GM12878 (cell line): ENCODE data around the gene ANGPTL4. TPM values are rescaled to one million over a fixed set of nuclear protein-coding genes. Genes with fewer than 3 reads are reported as not detected.
"Not testable (repeated sequence)": the region's sequence is repeated elsewhere in the genome, so short reads cannot be mapped to it uniquely, and the experiment has no call there.

ENCODE experiments used
- ATAC-seq: fragments of 200-7000 bp; cut with Tn5 transposase; 3 replicates; pipeline ENCODE4 v1.9.1; 2020; ENCODE audit warnings: mild to moderate bottlenecking, moderate library complexity
- BruUV-seq: library from RNA; stranded (reverse); fragments of 400-500 nt; replicated peaks from 2 replicates; lab custom pipeline; 2021; lab: Mats Ljungman, UMichigan
- CTCF ChIA-PET: fragments of 300-600 bp; sonication (Branson Sonifier 250); formaldehyde crosslinking; extraction: SDS; loops from one replicate; lab custom pipeline; 2021; ENCODE audit warnings: inconsistent platforms; lab: Yijun Ruan, JAX
- POLR2A ChIA-PET: fragments of 350-600 bp; formaldehyde crosslinking; extraction: SDS; loops from one replicate; lab custom pipeline; 2021; ENCODE audit warnings: inconsistent platforms; lab: Charles Lee
- RAD21 ChIA-PET: fragments of 300-600 bp; sonication (Branson Sonifier 250); formaldehyde crosslinking; loops from one replicate; lab custom pipeline; 2023; ENCODE audit warnings: antibody characterized with exemption; ENCODE audit not compliant: unreplicated experiment; lab: Charles Lee
- SMC1A ChIA-PET: fragments of 300-600 bp; sonication (Branson Sonifier 250); formaldehyde crosslinking; loops from one replicate; lab custom pipeline; 2023; ENCODE audit not compliant: unreplicated experiment, uncharacterized antibody; lab: Charles Lee
- DNase-seq: peaks from one replicate; pipeline ENCODE4 v3.0.0-alpha.2; 2011; ENCODE audit warnings: low read depth, low spot score
- FAIRE-seq: peaks from 3 replicates; lab custom pipeline; 2011; peaks lifted over from hg19 to GRCh38; lab: Jason Lieb, UNC
- H2AFZ ChIP-seq: 2 replicates; pipeline ENCODE4 v1.6.0; 2011; ENCODE audit warnings: low read depth, low read length, control low read depth; ENCODE audit not compliant: control insufficient read depth
- H3K27ac ChIP-seq: 2 replicates; pipeline ENCODE4 v1.5.1; 2011; ENCODE audit warnings: control low read depth; ENCODE audit not compliant: control insufficient read depth, insufficient read depth
- H3K27me3 ChIP-seq, 2 experiments: replicated peaks in 1 of 2; 2 replicates each; pipeline versions ENCODE4 v1.6.0 to v1.6.1; 2011; ENCODE audit warnings: low read length in 1 of 2; ENCODE audit not compliant: control insufficient read depth in 2 of 2, insufficient read depth in 2 of 2
- H3K36me3 ChIP-seq, 2 experiments: 2 replicates each; pipeline ENCODE4 v1.5.1; 2011; ENCODE audit warnings: low read length in 1 of 2; ENCODE audit not compliant: control insufficient read depth in 2 of 2, insufficient read depth in 2 of 2
- H3K4me1 ChIP-seq: 2 replicates; pipeline ENCODE4 v1.6.1; 2011; ENCODE audit warnings: mild to moderate bottlenecking, low read length, moderate library complexity, mixed read lengths; ENCODE audit not compliant: control insufficient read depth, insufficient read depth
- H3K4me2 ChIP-seq: 2 replicates; pipeline ENCODE4 v1.6.0; 2011; ENCODE audit warnings: control low read depth; ENCODE audit not compliant: control insufficient read depth, insufficient read depth
- H3K4me3 ChIP-seq: fragments of 200-600 bp; sonication (generic); 2 replicates; pipeline ENCODE4 v1.5.1; 2016
- H3K79me2 ChIP-seq: 2 replicates; pipeline ENCODE4 v1.6.0; 2011; ENCODE audit warnings: low read length; ENCODE audit not compliant: control insufficient read depth, insufficient read depth
- H3K9ac ChIP-seq: 2 replicates; pipeline ENCODE4 v1.8.0; 2011; ENCODE audit warnings: low read length, control low read depth, mixed read lengths; ENCODE audit not compliant: control insufficient read depth, insufficient read depth
- H3K9me3 ChIP-seq: replicated peaks from 3 replicates; pipeline ENCODE4 v1.5.1; 2011; ENCODE audit warnings: mild to moderate bottlenecking, low read length; ENCODE audit not compliant: control insufficient read depth, insufficient read depth
- H4K20me1 ChIP-seq: 2 replicates; pipeline ENCODE4 v1.6.0; 2011; ENCODE audit not compliant: control insufficient read depth, insufficient read depth
- WGBS: methylation state at CpG from one replicate; pipeline ENCODE4 v1.1.6; 2016; ENCODE audit warnings: low lambda C conversion rate; ENCODE audit not compliant: insufficient replicate concordance, insufficient coverage; ENCODE audit errors: missing lambda C conversion rate; 5-methylcytosine and 5-hydroxymethylcytosine counted together
- in situ Hi-C: fragments of 300-500 bp; cut with MboI; formaldehyde crosslinking; loops from 9 replicates; pipeline ENCODE4 v1.14.3; 2018; ENCODE audit warnings: mixed read lengths
- intact Hi-C: fragments of 100-400 bp; cut with micrococcal nuclease; formaldehyde crosslinking; loops from one replicate; pipeline ENCODE4 v1.14.2; 2022; ENCODE audit not compliant: unreplicated experiment
- polyA plus RNA-seq, 11 experiments: library from polyadenylated mRNA; depleted of rRNA in 4 of 11; unstranded in 6 of 11; stranded (reverse) in 5 of 11; fragments of >200 nt; fragmentation: Nextera tagmentation in 4 of 11; fragmentation: Illumina TruSeq in 1 of 11; extraction: Ambion mirVana in 4 of 11; extraction: Trizol in 1 of 11; gene quantifications; 1 replicate in 1 of 11; 2 replicates in 10 of 11; pipeline versions ENCODE4 v1.2.1 to v1.2.3, GENCODE V29; 2011 to 2016; ENCODE audit warnings: inconsistent platforms in 2 of 11, missing spikeins in 2 of 11, low read depth in 1 of 11
- total RNA-seq, 4 experiments: library from RNA; depleted of rRNA in 3 of 4; stranded (reverse); fragments of >200 nt in 3 of 4; fragmentation: Illumina TruSeq in 1 of 4; extraction: Trizol in 1 of 4; gene quantifications; 2 replicates each; pipeline versions ENCODE4 v1.2.1 to v1.2.3, GENCODE V29; 2013 to 2021

ANGPTL4 gene
- total and polyA plus RNA-seq, 10 of the 15 experiments (the other 5 are each of a cell fraction or from before 2014, with no cell fraction given) = 0.45 TPM; not detected in 9

- H3K4me1 ChIP-seq, ATAC-seq, intact Hi-C loops, H3K27ac ChIP-seq, H3K36me3 ChIP-seq, H4K20me1 ChIP-seq, H3K27me3 ChIP-seq, BruUV-seq, in situ Hi-C loops, CTCF ChIA-PET, H3K79me2 ChIP-seq, H3K9me3 ChIP-seq, H3K4me2 ChIP-seq, DNase-seq, H3K4me3 ChIP-seq, H2AFZ ChIP-seq, RAD21 ChIA-PET, POLR2A ChIA-PET, H3K9ac ChIP-seq, SMC1A ChIA-PET, FAIRE-seq: not testable (repeated sequence)
- 93% methylated on average over 2 of the region's 2 CpGs for WGBS
Observed at GRCh38 chr19:8385103-8385502, 21.1 kb downstream of the ANGPTL4 start.

- intact Hi-C loops, H3K9me3 ChIP-seq, POLR2A ChIA-PET, ATAC-seq, in situ Hi-C loops, H3K79me2 ChIP-seq, BruUV-seq, H3K27me3 ChIP-seq, H4K20me1 ChIP-seq, H2AFZ ChIP-seq, FAIRE-seq, RAD21 ChIA-PET, H3K27ac ChIP-seq, DNase-seq, H3K36me3 ChIP-seq, H3K4me3 ChIP-seq, H3K9ac ChIP-seq, H3K4me2 ChIP-seq, H3K4me1 ChIP-seq: not testable (repeated sequence)
- 81% methylated on average over 3 of the region's 3 CpGs for WGBS
- CTCF ChIA-PET = interaction anchor here (1.3 kb wide), 1 partner anchor 33 kb away, joined by 3 read pairs; no protein-coding TSS in a partner anchor
- SMC1A ChIA-PET = interaction anchor here (1.0 kb wide), 1 partner anchor 30 kb away, joined by 3 read pairs; no protein-coding TSS in a partner anchor
Observed at GRCh38 chr19:8385566-8385965, 21.6 kb downstream of the ANGPTL4 start.
